AML-193 (cell line): ENCODE measurements around the gene CRYBB2.
"Not testable (repeated sequence)": the region's sequence is repeated elsewhere in the genome, so short reads cannot be mapped to it uniquely, and the experiment has no call there.

ENCODE experiments used
- DNase-seq, 2 experiments: peaks; one replicate each; lab custom pipeline; 2025; lab: John Stamatoyannopoulos, UW

CRYBB2 gene

GRCh38 chr22:25233706-25234105 lies 14.3 kb downstream of the CRYBB2 start:
- not testable (repeated sequence) for DNase-seq

- DNase-seq, result peak; percentile 16 to 17
Measured at GRCh38 chr22:25235547-25236290, 16.3 kb downstream of the CRYBB2 start.

GRCh38 chr22:25236417-25236816 lies 17.0 kb downstream of the CRYBB2 start:
- no peak for DNase-seq

GRCh38 chr22:25237503-25237902 lies 18.1 kb downstream of the CRYBB2 start:
- no peak for DNase-seq

- DNase-seq, result not testable (repeated sequence)
Measured at GRCh38 chr22:25238058-25238457, 18.6 kb downstream of the CRYBB2 start.

GRCh38 chr22:25255169-25255568 lies 35.7 kb downstream of the CRYBB2 start:
- DNase-seq, result not testable (repeated sequence)

- not testable (repeated sequence) for DNase-seq
Measured at GRCh38 chr22:25267567-25267966, 48.1 kb downstream of the CRYBB2 start.

- not testable (repeated sequence) for DNase-seq
Measured at GRCh38 chr22:25268902-25269301, 49.5 kb downstream of the CRYBB2 start.

- not testable (repeated sequence) for DNase-seq
Measured at GRCh38 chr22:25270061-25270460, 50.6 kb downstream of the CRYBB2 start.

- not testable (repeated sequence) for DNase-seq
Measured at GRCh38 chr22:25273231-25273630, 53.8 kb downstream of the CRYBB2 start.

GRCh38 chr22:25273928-25274327 lies 54.5 kb downstream of the CRYBB2 start:
- not testable (repeated sequence) for DNase-seq

GRCh38 chr22:25280118-25280517 lies 60.7 kb downstream of the CRYBB2 start:
- not testable (repeated sequence) for DNase-seq
